ENCODE results near the gene PRAME. TPM values are rescaled to one million over a fixed set of nuclear protein-coding genes. Genes with fewer than 3 reads are reported as not detected.
A peak's percentile ranks its signal among the peaks of the same experiment; 100 is the strongest.

PRAME gene
- total and polyA plus RNA-seq, 2 donors (not counting 3 experiments of a cell fraction or from before 2014, with no cell fraction given): 0.07 TPM; not detected in 1

- Histone ChIP-seq H4K20me1 (replicated peaks; ENCODE audit: control insufficient read depth, extremely low read depth, insufficient read depth, low read length) (no peaks in the 10 kb centered on the region), H3K9ac (replicated peaks; ENCODE audit: extremely low read depth, insufficient read depth, low read length) (no peak overlapping the region), H3K9me1 (replicated peaks; ENCODE audit: control insufficient read depth, extremely low read depth, insufficient read depth, low read length) (no peaks in the 10 kb centered on the region), H3K27ac (ENCODE audit: insufficient read depth, low read depth, low read length) (no peak overlapping the region), H3K4me3 (replicated peaks in 1 of 3; ENCODE audit: insufficient read depth in 1 of 3, low read depth in 1 of 3, low read length in 3 of 3) (no peak overlapping the region), H3K27me3 (ENCODE audit: control insufficient read depth in 2 of 2, insufficient read depth in 2 of 2, low read length in 2 of 2) (no peaks in the 10 kb centered on the region), H3K4me2 (ENCODE audit: insufficient read depth, low read length) (no peak overlapping the region), H3K9me3 (replicated peaks; ENCODE audit: control insufficient read depth, insufficient read depth, low read length) (no peaks in the 10 kb centered on the region), H3K79me2 (ENCODE audit: control insufficient read depth, insufficient read depth, low read length) (no peaks in the 10 kb centered on the region), H3K4me1 (ENCODE audit: control insufficient read depth, extremely low read depth, insufficient read depth, low read length) (no peaks in the 10 kb centered on the region), H2AFZ (ENCODE audit: low read depth, low read length) (no peak overlapping the region), H3K36me3 (ENCODE audit: control insufficient read depth in 2 of 2, extremely low read depth in 1 of 2, insufficient read depth in 2 of 2, low read length in 2 of 2) (no peaks in the 10 kb centered on the region)
- no peak for TF ChIP-seq MYC (IDR thresholded peaks at IDR 0.05; ENCODE audit: low read depth, low read length)
- peak; percentile 77 to 81 for TF ChIP-seq CTCF (IDR thresholded peaks at IDR 0.05; ENCODE audit: extremely low read depth in 1 of 2, insufficient read depth in 1 of 2, low read depth in 1 of 2, low read length in 2 of 2)
- TF ChIP-seq POLR2AphosphoS5 (IDR thresholded peaks at IDR 0.05; ENCODE audit: insufficient read depth, low read depth, low read length): no peak
- no peak for TF ChIP-seq EZH2 (IDR thresholded peaks at IDR 0.05; ENCODE audit: borderline replicate concordance, low read depth, low read length, severe bottlenecking)
- TF ChIP-seq FOS (IDR thresholded peaks at IDR 0.05; ENCODE audit: borderline replicate concordance, insufficient read depth, low read length): peak; percentile 29
- TF ChIP-seq JUN (IDR thresholded peaks at IDR 0.05; ENCODE audit: borderline replicate concordance, insufficient read depth, insufficient read length, low read depth): no peak
- dilution Hi-C loops (cut with MboI; ENCODE audit: extremely low pct_ligation_motif_present, low sequenced_read_pairs): no loop called here
- CTCF ChIA-PET: interaction anchor here (1.2 kb wide), 1 partner anchor 18 kb away, joined by 5 read pairs; no protein-coding TSS in a partner anchor
- intact Hi-C loops (cut with micrococcal nuclease): no loop called here
- no TSS peak for BruUV-seq (replicated peaks)
- POLR2A ChIA-PET: no interaction called here
- DNase-seq (ENCODE audit: low read depth, low spot score): peak; percentile 64
- FAIRE-seq: peak; percentile 82
These were observed 35.0 kb upstream of the PRAME start for GRCh38 chr22:22593964-22594656.

Measured in endothelial cell of umbilical vein (primary cell).